Chondrocyte (in vitro differentiated cells): Measurements from ENCODE around the gene KRTAP4-12. TPM values are rescaled to one million over a fixed set of nuclear protein-coding genes. Genes with fewer than 3 reads are reported as not detected.
"Not testable (repeated sequence)": the region's sequence is repeated elsewhere in the genome, so short reads cannot be mapped to it uniquely, and the experiment has no call there.

Experiments
- DNase-seq: peaks from one replicate; pipeline ENCODE4 v3.0.0; 2021; ENCODE audit warnings: mixed read lengths, low spot score
- H3K27ac Mint-ChIP-seq: one replicate; pipeline ENCODE4 v1.8.0; 2021; ENCODE audit warnings: mild to moderate bottlenecking, moderate library complexity, mixed read lengths; ENCODE audit not compliant: unreplicated experiment
- H3K27me3 Mint-ChIP-seq: 2 replicates; pipeline ENCODE4 v1.8.0; 2021; ENCODE audit warnings: low read depth, mixed read lengths
- H3K36me3 Mint-ChIP-seq: 2 replicates; pipeline ENCODE4 v1.8.0; 2021; ENCODE audit warnings: low read depth, mixed read lengths
- H3K4me1 Mint-ChIP-seq: 2 replicates; pipeline ENCODE4 v1.8.0; 2021; ENCODE audit warnings: low read depth, mild to moderate bottlenecking, mixed read lengths
- H3K4me3 Mint-ChIP-seq: one replicate; pipeline ENCODE4 v1.8.0; 2021; ENCODE audit warnings: mild to moderate bottlenecking, moderate library complexity, mixed read lengths; ENCODE audit not compliant: unreplicated experiment
- H3K9me3 Mint-ChIP-seq: 2 replicates; pipeline ENCODE4 v1.8.0; 2021; ENCODE audit warnings: low read depth, mixed read lengths
- CTCF ChIP-seq: fragments of 200-600 bp; sonication (generic); IDR thresholded peaks from 2 replicates; pipeline ENCODE4 v1.5.0; 2021; ENCODE audit warnings: antibody characterized with exemption, mild to moderate bottlenecking, moderate library complexity
- total RNA-seq: library from RNA; stranded (reverse); gene quantifications from 3 replicates; pipeline ENCODE4 v1.2.1, GENCODE V29; 2021

The KRTAP4-12 gene
- total RNA-seq, 1 donor from 2014 or later = not detected

GRCh38 chr17:41153856-41154255 is 29.9 kb upstream of the KRTAP4-12 start:
- peaks cover 5% of the 10 kb centered on the region for H3K27me3 Mint-ChIP-seq
- H3K9me3 Mint-ChIP-seq = peaks cover 4% of the 10 kb centered on the region
- TF ChIP-seq CTCF = no peak
- H3K4me3 Mint-ChIP-seq = no peak overlapping the region
- DNase-seq = no peak
- no peak overlapping the region for H3K27ac Mint-ChIP-seq
- H3K36me3 Mint-ChIP-seq = no peaks in the 10 kb centered on the region
- H3K4me1 Mint-ChIP-seq = no peaks in the 10 kb centered on the region

GRCh38 chr17:41151525-41151924 is 27.5 kb upstream of the KRTAP4-12 start:
- Mint-ChIP-seq H3K36me3 (no peaks in the 10 kb centered on the region), H3K27ac (no peak overlapping the region), H3K9me3 (peaks cover 4% of the 10 kb centered on the region), H3K4me3 (no peak overlapping the region), H3K27me3 (peaks cover 5% of the 10 kb centered on the region), H3K4me1 (no peaks in the 10 kb centered on the region)
- no peak for DNase-seq
- no peak for TF ChIP-seq CTCF

- H3K9me3 Mint-ChIP-seq = peaks cover 2% of the 10 kb centered on the region
- H3K4me3 Mint-ChIP-seq = no peak overlapping the region
- no peak overlapping the region for H3K27ac Mint-ChIP-seq
- DNase-seq = no peak
- peaks cover 5% of the 10 kb centered on the region for H3K27me3 Mint-ChIP-seq
- H3K36me3 Mint-ChIP-seq = no peaks in the 10 kb centered on the region
- H3K4me1 Mint-ChIP-seq = no peaks in the 10 kb centered on the region
- no peak for TF ChIP-seq CTCF
Measured at GRCh38 chr17:41150026-41150425, 26.0 kb upstream of the KRTAP4-12 start.

- no peaks in the 10 kb centered on the region for H3K4me1 Mint-ChIP-seq
- TF ChIP-seq CTCF = no peak
- no peaks in the 10 kb centered on the region for H3K9me3 Mint-ChIP-seq
- H3K36me3 Mint-ChIP-seq = no peaks in the 10 kb centered on the region
- DNase-seq = no peak
- H3K27me3 Mint-ChIP-seq = peaks cover 5% of the 10 kb centered on the region
- no peak within 1 kb of the TSS for H3K4me3 Mint-ChIP-seq
- no peak within 1 kb of the TSS for H3K27ac Mint-ChIP-seq
Measured at GRCh38 chr17:41149652-41149985, 25.6 kb upstream of the KRTAP4-12 start, which contains the start of gene KRTAP4-5. Gene KRTAP4-5 (minus strand): TSS chr17:41149825. CDS start chr17:41149767, 58 bp downstream.

- not testable (repeated sequence) for H3K27me3 Mint-ChIP-seq, H3K27ac Mint-ChIP-seq, H3K36me3 Mint-ChIP-seq, DNase-seq, H3K4me3 Mint-ChIP-seq, H3K4me1 Mint-ChIP-seq, H3K9me3 Mint-ChIP-seq
Measured at GRCh38 chr17:41148971-41149651, 25.1 kb upstream of the KRTAP4-12 start.
